ENCODE measurements around the gene PHF14.
"Not testable (repeated sequence)": the region's sequence is repeated elsewhere in the genome, so short reads cannot be mapped to it uniquely, and the experiment has no call there.

Gene PHF14

GRCh38 chr7:10953078-10953750, 20.5 kb upstream of the PHF14 start:
- not testable (repeated sequence) for H3K4me2 ChIP-seq (ENCODE audit: low read length, poor library complexity, severe bottlenecking); H3K36me3 ChIP-seq (ENCODE audit: control insufficient read depth in 1 of 2, insufficient read depth in 2 of 2, low read depth in 1 of 2, low read length in 2 of 2); H3K14ac ChIP-seq (ENCODE audit: low read length in 2 of 2); H4K91ac ChIP-seq (ENCODE audit: low read length); H3K4me1 ChIP-seq (ENCODE audit: control insufficient read depth, insufficient read depth, low read depth, low read length); H3K9ac ChIP-seq (ENCODE audit: low read length); H2AK5ac ChIP-seq (ENCODE audit: low read length, severe bottlenecking); H2BK12ac ChIP-seq (ENCODE audit: low read length in 2 of 2); H2AFZ ChIP-seq (ENCODE audit: low read depth, low read length); H3K79me1 ChIP-seq (replicated peaks; ENCODE audit: low read length, poor library complexity, severe bottlenecking); H2BK15ac ChIP-seq (ENCODE audit: low read depth, poor library complexity, severe bottlenecking); DNase-seq; H4K8ac ChIP-seq (ENCODE audit: low read length); H3K4me3 ChIP-seq (ENCODE audit: insufficient read depth in 1 of 2, low read depth in 1 of 2, low read length in 2 of 2); H3K27ac ChIP-seq (ENCODE audit: low read length, poor library complexity, severe bottlenecking); H2BK120ac ChIP-seq (ENCODE audit: low read depth, low read length); H2BK5ac ChIP-seq (ENCODE audit: low read depth, low read length, poor library complexity, severe bottlenecking); H3K4ac ChIP-seq (ENCODE audit: low read depth in 1 of 2, low read length in 2 of 2); H3K23ac ChIP-seq (ENCODE audit: low read length in 2 of 2); H3K27me3 ChIP-seq (ENCODE audit: control insufficient read depth in 1 of 2, insufficient read depth in 1 of 2, low read length in 2 of 2); H3K18ac ChIP-seq (ENCODE audit: low read depth in 1 of 2, low read length in 2 of 2); H3K9me3 ChIP-seq (ENCODE audit: control insufficient read depth, low read length)
- 85% methylated on average over 4 of the region's 4 CpGs for WGBS

GRCh38 chr7:10956528-10956927, 17.1 kb upstream of the PHF14 start:
- Histone ChIP-seq H3K9ac (ENCODE audit: low read length) (peak overlapping the region; percentile 16), H3K79me1 (replicated peaks; ENCODE audit: low read length, poor library complexity, severe bottlenecking) (no peaks in the 10 kb centered on the region), H3K9me3 (ENCODE audit: control insufficient read depth, low read length) (no peaks in the 10 kb centered on the region), H4K91ac (ENCODE audit: low read length) (no peak overlapping the region), H3K18ac (ENCODE audit: low read depth in 1 of 2, low read length in 2 of 2) (no peak overlapping the region), H3K4me3 (ENCODE audit: insufficient read depth in 1 of 2, low read depth in 1 of 2, low read length in 2 of 2) (no peak overlapping the region), H2BK12ac (ENCODE audit: low read length in 2 of 2) (no peak overlapping the region), H2AFZ (ENCODE audit: low read depth, low read length) (no peak overlapping the region), H3K23ac (ENCODE audit: low read length in 2 of 2) (no peak overlapping the region), H3K4me2 (ENCODE audit: low read length, poor library complexity, severe bottlenecking) (no peak overlapping the region), H2AK5ac (ENCODE audit: low read length, severe bottlenecking) (no peak overlapping the region), H3K14ac (ENCODE audit: low read length in 2 of 2) (no peak overlapping the region), H3K4me1 (ENCODE audit: control insufficient read depth, insufficient read depth, low read depth, low read length) (no peaks in the 10 kb centered on the region), H3K27ac (ENCODE audit: low read length, poor library complexity, severe bottlenecking) (no peak overlapping the region), H2BK15ac (ENCODE audit: low read depth, poor library complexity, severe bottlenecking) (no peak overlapping the region), H3K4ac (ENCODE audit: low read depth in 1 of 2, low read length in 2 of 2) (no peak overlapping the region), H4K8ac (ENCODE audit: low read length) (no peak overlapping the region), H3K36me3 (ENCODE audit: control insufficient read depth in 1 of 2, insufficient read depth in 2 of 2, low read depth in 1 of 2, low read length in 2 of 2) (no peaks in the 10 kb centered on the region), H2BK5ac (ENCODE audit: low read depth, low read length, poor library complexity, severe bottlenecking) (no peak overlapping the region), H2BK120ac (ENCODE audit: low read depth, low read length) (no peak overlapping the region), H3K27me3 (ENCODE audit: control insufficient read depth in 1 of 2, insufficient read depth in 1 of 2, low read length in 2 of 2) (no peaks in the 10 kb centered on the region)
- DNase-seq, result no peak
- 95% methylated on average over 4 of the region's 4 CpGs for WGBS

GRCh38 chr7:10960242-10960641, 13.4 kb upstream of the PHF14 start:
- not testable (repeated sequence) for H3K27me3 ChIP-seq (ENCODE audit: control insufficient read depth in 1 of 2, insufficient read depth in 1 of 2, low read length in 2 of 2); H2AFZ ChIP-seq (ENCODE audit: low read depth, low read length); H3K14ac ChIP-seq (ENCODE audit: low read length in 2 of 2); H3K4me1 ChIP-seq (ENCODE audit: control insufficient read depth, insufficient read depth, low read depth, low read length); H3K4ac ChIP-seq (ENCODE audit: low read depth in 1 of 2, low read length in 2 of 2); H3K4me3 ChIP-seq (ENCODE audit: insufficient read depth in 1 of 2, low read depth in 1 of 2, low read length in 2 of 2); DNase-seq; H2BK120ac ChIP-seq (ENCODE audit: low read depth, low read length); H2BK5ac ChIP-seq (ENCODE audit: low read depth, low read length, poor library complexity, severe bottlenecking); H3K18ac ChIP-seq (ENCODE audit: low read depth in 1 of 2, low read length in 2 of 2); H3K4me2 ChIP-seq (ENCODE audit: low read length, poor library complexity, severe bottlenecking); H3K9me3 ChIP-seq (ENCODE audit: control insufficient read depth, low read length); H3K27ac ChIP-seq (ENCODE audit: low read length, poor library complexity, severe bottlenecking); H2BK12ac ChIP-seq (ENCODE audit: low read length in 2 of 2); H2BK15ac ChIP-seq (ENCODE audit: low read depth, poor library complexity, severe bottlenecking); H4K91ac ChIP-seq (ENCODE audit: low read length); H3K36me3 ChIP-seq (ENCODE audit: control insufficient read depth in 1 of 2, insufficient read depth in 2 of 2, low read depth in 1 of 2, low read length in 2 of 2); H4K8ac ChIP-seq (ENCODE audit: low read length); H3K9ac ChIP-seq (ENCODE audit: low read length); H3K23ac ChIP-seq (ENCODE audit: low read length in 2 of 2); H3K79me1 ChIP-seq (replicated peaks; ENCODE audit: low read length, poor library complexity, severe bottlenecking); H2AK5ac ChIP-seq (ENCODE audit: low read length, severe bottlenecking)
- no CpG with 5 or more reads among the region's 1 CpG for WGBS

- H2BK120ac ChIP-seq (ENCODE audit: low read depth, low read length); H3K14ac ChIP-seq (ENCODE audit: low read length in 2 of 2); H3K4ac ChIP-seq (ENCODE audit: low read depth in 1 of 2, low read length in 2 of 2); H2BK5ac ChIP-seq (ENCODE audit: low read depth, low read length, poor library complexity, severe bottlenecking); H3K79me1 ChIP-seq (replicated peaks; ENCODE audit: low read length, poor library complexity, severe bottlenecking); H2AK5ac ChIP-seq (ENCODE audit: low read length, severe bottlenecking); H3K4me3 ChIP-seq (ENCODE audit: insufficient read depth in 1 of 2, low read depth in 1 of 2, low read length in 2 of 2); H2BK12ac ChIP-seq (ENCODE audit: low read length in 2 of 2); H3K36me3 ChIP-seq (ENCODE audit: control insufficient read depth in 1 of 2, insufficient read depth in 2 of 2, low read depth in 1 of 2, low read length in 2 of 2); H4K8ac ChIP-seq (ENCODE audit: low read length); H4K91ac ChIP-seq (ENCODE audit: low read length); H2BK15ac ChIP-seq (ENCODE audit: low read depth, poor library complexity, severe bottlenecking); H3K27me3 ChIP-seq (ENCODE audit: control insufficient read depth in 1 of 2, insufficient read depth in 1 of 2, low read length in 2 of 2); H2AFZ ChIP-seq (ENCODE audit: low read depth, low read length); H3K27ac ChIP-seq (ENCODE audit: low read length, poor library complexity, severe bottlenecking); H3K4me2 ChIP-seq (ENCODE audit: low read length, poor library complexity, severe bottlenecking); H3K23ac ChIP-seq (ENCODE audit: low read length in 2 of 2); H3K4me1 ChIP-seq (ENCODE audit: control insufficient read depth, insufficient read depth, low read depth, low read length); DNase-seq; H3K9ac ChIP-seq (ENCODE audit: low read length); H3K9me3 ChIP-seq (ENCODE audit: control insufficient read depth, low read length); H3K18ac ChIP-seq (ENCODE audit: low read depth in 1 of 2, low read length in 2 of 2): not testable (repeated sequence)
- WGBS, result 98% methylated on average over 2 of the region's 4 CpGs
Observed at GRCh38 chr7:10965016-10965415, 8.7 kb upstream of the PHF14 start.
